ENCODE data around the gene GPC6.

- TF ChIP-seq EZH2 (IDR thresholded peaks at IDR 0.05; ENCODE audit: insufficient read depth, poor library complexity, severe bottlenecking) (no peak), EZH2phosphoT487 (IDR thresholded peaks at IDR 0.05; ENCODE audit: insufficient read depth, low read depth) (no peak)
These were observed 525.9 kb downstream of the GPC6 start for GRCh38 chr13:93752541-93752940.

Measured in GM23248 (cell line).